Choroid plexus epithelial cell (primary cell): ENCODE data around the gene CSTPP1.
A peak's percentile ranks its signal among the peaks of the same experiment; 100 is the strongest.

Source experiments
- DNase-seq: peaks from one replicate; pipeline ENCODE4 v3.0.0-alpha.2; 2010; ENCODE audit warnings: low read depth
- H3K4me3 ChIP-seq: 2 replicates; pipeline ENCODE4 v1.5.1; 2011; ENCODE audit warnings: low read depth, mild to moderate bottlenecking, control low read depth, low read length, moderate library complexity
- CTCF ChIP-seq: conservative IDR thresholded peaks from 2 replicates; pipeline ENCODE4 v1.5.1; 2011; ENCODE audit warnings: low read depth, mild to moderate bottlenecking, control low read depth, inconsistent platforms, low read length, moderate library complexity

CSTPP1 gene

DNA sequence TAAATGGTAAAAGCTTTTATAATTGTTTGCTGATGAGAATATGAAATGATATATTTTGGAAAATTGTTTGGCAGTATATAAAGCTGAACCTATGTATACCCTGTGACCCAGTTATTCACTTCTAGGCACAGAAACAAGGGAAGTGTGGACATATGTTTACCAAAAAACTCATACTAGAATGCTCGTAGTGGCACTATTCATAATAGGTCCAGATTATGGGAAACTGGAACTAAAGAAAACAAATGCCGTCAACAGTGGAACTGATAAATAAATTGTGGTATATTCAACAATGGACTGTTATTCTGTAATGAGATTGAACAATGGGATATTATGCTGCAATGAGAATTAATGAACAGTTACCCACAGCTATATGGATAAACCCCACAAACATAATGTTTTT is 32.8 kb downstream of the CSTPP1 start:
- no peak overlapping the region for H3K4me3 ChIP-seq
- no peak for TF ChIP-seq CTCF
- DNase-seq: no peak

GRCh38 chr11:46970913-46971625 is 34.5 kb downstream of the CSTPP1 start:
- no peak for TF ChIP-seq CTCF
- H3K4me3 ChIP-seq: no peak overlapping the region
- no peak for DNase-seq

- no peak overlapping the region for H3K4me3 ChIP-seq
- DNase-seq: no peak
- no peak for TF ChIP-seq CTCF
These were observed 35.8 kb downstream of the CSTPP1 start for GRCh38 chr11:46972343-46972742.

- DNase-seq: no peak
- TF ChIP-seq CTCF: no peak
- H3K4me3 ChIP-seq: no peak overlapping the region
These were observed 36.3 kb downstream of the CSTPP1 start for GRCh38 chr11:46972821-46973220.

GRCh38 chr11:46976182-46976854 is 39.8 kb downstream of the CSTPP1 start:
- no peak overlapping the region for H3K4me3 ChIP-seq
- TF ChIP-seq CTCF: no peak
- DNase-seq: no peak

DNA sequence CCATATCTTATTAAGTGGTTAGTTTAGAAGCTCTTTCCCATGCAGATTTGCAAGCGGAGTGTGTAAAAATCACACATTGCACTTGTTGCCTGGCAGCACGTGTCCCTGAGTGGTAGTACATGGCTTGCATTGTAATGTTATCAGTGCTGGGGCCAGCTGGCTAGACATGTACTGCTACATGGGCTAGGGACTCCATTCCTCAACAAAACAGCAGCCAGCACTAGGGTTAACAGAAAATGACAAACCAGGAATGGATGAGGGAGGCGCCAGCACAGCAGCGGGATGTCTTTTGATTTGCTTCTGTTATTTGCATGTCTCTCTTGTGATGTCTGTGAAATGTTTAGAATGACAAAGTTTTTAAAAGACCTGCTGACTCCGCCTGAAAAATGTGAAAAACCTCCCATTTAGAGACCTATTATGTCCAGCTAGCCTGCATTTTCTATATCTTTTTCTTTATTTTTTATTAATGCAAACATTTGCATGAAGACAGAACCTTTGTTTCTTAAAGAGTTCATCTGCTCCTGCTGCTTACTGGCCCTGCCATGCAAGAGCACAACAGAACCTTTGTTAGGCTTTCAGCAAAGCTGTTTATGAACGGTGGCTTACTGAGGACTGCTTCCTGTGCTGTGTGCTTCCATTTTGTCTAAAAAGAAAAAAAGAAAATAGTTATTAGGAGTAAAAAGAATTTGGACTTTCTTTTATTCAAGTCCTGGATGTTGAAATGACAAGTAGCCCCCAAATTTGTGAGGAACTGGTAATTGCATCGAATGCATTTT is 40.7 kb downstream of the CSTPP1 start:
- TF ChIP-seq CTCF: no peak
- peak; percentile 20 for DNase-seq
- no peak overlapping the region for H3K4me3 ChIP-seq
